Measurements from ENCODE around the gene DEDD2.

Gene DEDD2

GRCh38 chr19:42241279-42241678, 23.8 kb upstream of the DEDD2 start:
- peak overlapping the region; percentile 96 for H3K27ac Mint-ChIP-seq
- peaks cover 68% of the 10 kb centered on the region for H3K4me1 Mint-ChIP-seq

DNA sequence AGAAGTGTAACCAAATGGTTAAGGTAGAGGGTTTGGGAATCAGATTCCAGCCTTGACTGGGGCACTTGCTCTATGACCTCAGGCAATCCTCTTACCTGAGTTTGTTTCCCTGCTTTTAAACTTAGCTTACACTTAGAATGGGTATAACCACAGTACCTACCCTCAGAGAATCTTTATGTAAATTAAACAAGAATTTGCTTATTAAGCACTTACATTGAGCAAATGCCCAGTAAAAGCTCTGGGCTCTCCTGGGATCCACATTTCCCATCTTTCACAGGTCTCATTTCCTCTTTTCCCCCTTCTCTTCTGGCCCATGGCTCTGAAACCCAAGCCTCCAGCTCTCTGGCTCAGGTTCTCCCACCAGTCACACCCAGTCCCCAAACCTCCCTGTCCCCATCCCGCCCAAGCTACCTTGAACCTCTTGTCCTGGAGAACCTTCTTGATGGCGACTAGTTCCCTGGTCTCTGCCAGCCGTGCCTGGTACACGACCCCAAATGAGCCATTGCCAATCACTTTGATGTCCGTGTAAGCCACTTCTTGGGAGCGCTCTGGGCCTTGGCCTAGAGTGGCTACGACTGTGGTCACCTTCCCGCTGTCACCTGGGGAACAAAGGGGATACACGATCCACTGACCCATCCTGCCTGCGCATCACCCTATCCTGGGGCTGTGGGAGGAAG, 22.2 kb upstream of the DEDD2 start:
- no peaks in the 10 kb centered on the region for H3K9me3 Mint-ChIP-seq
- peaks cover 83% of the 10 kb centered on the region for H3K36me3 Mint-ChIP-seq
- ATAC-seq (no peak), DNase-seq (ENCODE audit: low spot score in 2 of 2) (no peak)
- peak overlapping the region; percentile 96 for H3K27ac Mint-ChIP-seq
- peaks cover 67% of the 10 kb centered on the region for H3K4me1 Mint-ChIP-seq
- H3K4me3 Mint-ChIP-seq = peak overlapping the region; percentile 88

More at GRCh38 chr19:42241279-42241678, 23.8 kb upstream of the DEDD2 start:
- H3K4me3 Mint-ChIP-seq = peak overlapping the region; percentile 88
- no peak for DNase-seq (ENCODE audit: low spot score in 2 of 2)
- no peaks in the 10 kb centered on the region for H3K9me3 Mint-ChIP-seq
- H3K36me3 Mint-ChIP-seq = peaks cover 78% of the 10 kb centered on the region
- no peak for ATAC-seq

DNA sequence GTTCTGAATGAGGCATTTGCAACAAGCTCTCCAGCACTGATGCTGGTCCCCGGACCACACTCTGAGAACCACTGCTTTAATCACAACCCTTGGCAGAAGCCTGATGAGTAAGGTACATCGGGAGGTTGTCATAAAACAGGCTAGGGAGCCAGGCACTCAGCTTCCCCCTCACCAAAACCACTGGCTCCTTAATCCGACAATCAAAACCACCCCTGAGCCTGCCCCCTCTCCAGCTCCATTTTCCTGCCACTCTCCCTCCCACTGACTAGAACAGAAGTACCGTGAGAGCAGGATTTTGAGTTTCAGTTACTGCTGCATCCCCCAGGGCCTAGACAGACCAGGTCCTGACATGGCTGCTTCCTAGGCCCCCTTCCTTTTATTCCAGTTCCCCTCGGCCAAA, 17.7 kb upstream of the DEDD2 start:
- ATAC-seq (no peak), DNase-seq (ENCODE audit: low spot score in 2 of 2) (no peak)
- Mint-ChIP-seq H3K4me1 (peaks cover 42% of the 10 kb centered on the region), H3K4me3 (no peak overlapping the region), H3K36me3 (peaks cover 98% of the 10 kb centered on the region), H3K27ac (peak overlapping the region; percentile 27), H3K9me3 (no peaks in the 10 kb centered on the region)

- Mint-ChIP-seq H3K27ac (peak overlapping the region; percentile 56), H3K4me1 (peaks cover 42% of the 10 kb centered on the region), H3K9me3 (no peaks in the 10 kb centered on the region), H3K36me3 (peaks cover 98% of the 10 kb centered on the region), H3K4me3 (no peak overlapping the region)
- DNase-seq (ENCODE audit: low spot score in 2 of 2) (no peak), ATAC-seq (no peak)
Measured at GRCh38 chr19:42234364-42234763, 16.9 kb upstream of the DEDD2 start.

DNA sequence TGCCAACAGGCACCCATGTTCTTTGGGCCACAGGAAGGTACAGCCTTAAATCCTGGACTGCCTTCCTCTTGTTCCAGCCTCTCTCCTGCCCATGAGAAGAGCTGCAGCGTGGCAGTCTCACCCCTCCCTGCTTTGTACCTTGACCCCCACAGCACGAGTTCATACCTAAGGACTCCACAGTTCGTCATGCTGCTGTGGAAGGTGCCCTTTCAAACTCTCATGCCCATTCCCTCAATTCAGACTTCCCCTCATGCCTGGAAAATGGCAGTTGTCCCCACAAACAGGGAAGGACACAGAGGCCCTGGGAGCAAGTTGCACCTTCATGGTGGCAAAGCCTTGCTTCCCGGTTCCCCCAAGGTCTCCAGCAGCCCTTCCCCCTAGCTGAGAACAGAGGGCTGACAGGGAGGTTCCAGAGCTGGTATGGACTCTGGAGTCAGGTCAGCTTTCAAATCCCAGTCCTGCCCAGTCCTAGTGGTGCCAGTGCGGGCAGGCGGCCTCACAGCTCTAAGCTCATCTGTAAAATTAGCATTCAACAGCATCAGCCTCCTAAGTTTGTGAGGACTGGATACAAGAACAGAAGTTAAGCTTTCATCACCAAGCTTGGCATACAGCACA, 16.3 kb upstream of the DEDD2 start:
- no peaks in the 10 kb centered on the region for H3K9me3 Mint-ChIP-seq
- peaks cover 42% of the 10 kb centered on the region for H3K4me1 Mint-ChIP-seq
- DNase-seq (ENCODE audit: low spot score in 2 of 2) (no peak), ATAC-seq (no peak)
- peaks cover 98% of the 10 kb centered on the region for H3K36me3 Mint-ChIP-seq
- peak overlapping the region; percentile 56 for H3K27ac Mint-ChIP-seq
- H3K4me3 Mint-ChIP-seq = no peak overlapping the region

DNA sequence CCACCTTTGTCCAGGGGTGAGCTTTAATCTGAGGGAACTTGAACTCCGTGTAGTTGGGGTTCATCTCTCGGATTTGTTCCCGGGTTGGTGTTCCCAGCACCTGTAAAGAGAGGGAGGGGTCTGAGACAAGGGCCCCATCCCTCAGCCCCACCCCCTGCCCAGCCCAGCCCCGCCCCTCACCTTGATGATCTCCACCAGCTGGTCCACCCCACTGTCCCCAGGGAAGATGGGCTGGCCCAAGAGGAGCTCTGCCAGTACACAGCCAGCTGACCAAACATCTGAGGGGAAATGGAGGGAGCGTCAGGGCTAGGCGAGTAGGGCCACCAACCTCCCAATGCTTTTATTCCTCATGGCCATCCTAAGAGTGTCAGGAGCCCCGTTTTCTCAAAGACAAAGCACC, 15.6 kb upstream of the DEDD2 start:
- peaks cover 45% of the 10 kb centered on the region for H3K4me1 Mint-ChIP-seq
- peaks cover 97% of the 10 kb centered on the region for H3K36me3 Mint-ChIP-seq
- H3K27ac Mint-ChIP-seq = peak overlapping the region; percentile 56
- ATAC-seq = no peak
- no peak for DNase-seq (ENCODE audit: low spot score in 2 of 2)
- no peak overlapping the region for H3K4me3 Mint-ChIP-seq
- H3K9me3 Mint-ChIP-seq = no peaks in the 10 kb centered on the region

- Mint-ChIP-seq H3K4me1 (peaks cover 45% of the 10 kb centered on the region), H3K27ac (peak overlapping the region; percentile 89)
Measured at GRCh38 chr19:42232435-42232834, 15.0 kb upstream of the DEDD2 start.

DNA sequence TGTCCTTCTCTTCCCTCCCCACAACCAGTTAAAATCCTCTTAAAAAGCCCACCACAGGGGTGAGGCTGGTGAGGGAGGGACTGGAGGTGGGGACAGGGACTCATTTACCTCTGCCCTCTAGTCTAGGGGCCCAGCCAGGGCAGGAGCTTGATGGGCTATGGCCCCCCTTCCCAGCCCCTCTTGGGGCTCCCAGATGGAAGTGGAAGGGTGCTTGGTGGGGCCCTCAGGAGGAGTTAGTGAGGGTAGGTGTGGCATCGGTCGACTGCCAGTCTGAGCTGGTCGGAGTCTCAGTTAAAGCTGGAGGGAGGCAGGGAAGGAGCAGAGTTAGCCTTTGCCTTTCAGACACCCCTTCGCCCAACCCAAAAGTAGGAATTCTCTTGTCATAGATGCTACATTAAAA, 13.1 kb upstream of the DEDD2 start:
- ATAC-seq (no peak), DNase-seq (ENCODE audit: low spot score in 2 of 2) (no peak)
- H3K9me3 Mint-ChIP-seq = no peaks in the 10 kb centered on the region
- H3K27ac Mint-ChIP-seq = peak overlapping the region; percentile 89
- peaks cover 99% of the 10 kb centered on the region for H3K36me3 Mint-ChIP-seq
- H3K4me3 Mint-ChIP-seq = no peak overlapping the region
- H3K4me1 Mint-ChIP-seq = peaks cover 45% of the 10 kb centered on the region

More at GRCh38 chr19:42232435-42232834, 15.0 kb upstream of the DEDD2 start:
- Mint-ChIP-seq H3K36me3 (peaks cover 99% of the 10 kb centered on the region), H3K9me3 (no peaks in the 10 kb centered on the region), H3K4me3 (no peak overlapping the region)
- DNase-seq (ENCODE audit: low spot score in 2 of 2) (no peak), ATAC-seq (no peak)

- ATAC-seq = no peak
Measured at GRCh38 chr19:42229855-42230351, 12.4 kb upstream of the DEDD2 start.

GRCh38 chr19:42229301-42229854, 11.9 kb upstream of the DEDD2 start:
- Mint-ChIP-seq H3K36me3 (peaks cover 97% of the 10 kb centered on the region), H3K4me1 (peaks cover 39% of the 10 kb centered on the region)

More at GRCh38 chr19:42229855-42230351, 12.4 kb upstream of the DEDD2 start:
- Mint-ChIP-seq H3K27ac (peak overlapping the region; percentile 89), H3K36me3 (peaks cover 97% of the 10 kb centered on the region), H3K9me3 (no peaks in the 10 kb centered on the region), H3K4me3 (no peak overlapping the region), H3K4me1 (peaks cover 39% of the 10 kb centered on the region)
- no peak for DNase-seq (ENCODE audit: low spot score in 2 of 2)

DNA sequence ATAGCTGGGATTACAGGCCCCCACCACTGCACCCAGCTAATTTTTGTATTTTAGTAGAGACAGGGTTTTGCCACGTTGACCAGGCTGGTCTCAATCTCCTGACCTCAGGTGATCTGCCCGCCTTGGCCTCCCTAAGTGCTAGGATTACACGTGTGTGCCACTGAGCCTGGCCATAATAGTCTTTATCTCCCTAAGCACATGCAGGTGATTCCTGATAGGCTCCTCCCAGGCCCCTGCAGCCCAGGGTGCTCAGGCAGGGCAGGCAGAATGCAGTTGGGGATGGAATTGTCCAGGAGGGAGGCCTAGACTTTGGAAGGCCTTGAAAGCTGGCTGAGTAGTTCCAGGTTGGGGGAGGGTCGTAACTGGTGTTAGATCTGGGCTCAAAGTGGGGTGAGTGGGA, 11.2 kb upstream of the DEDD2 start:
- no peak overlapping the region for H3K4me3 Mint-ChIP-seq
- peak overlapping the region; percentile 89 for H3K27ac Mint-ChIP-seq
- peaks cover 35% of the 10 kb centered on the region for H3K4me1 Mint-ChIP-seq
- H3K36me3 Mint-ChIP-seq = peaks cover 96% of the 10 kb centered on the region
- H3K9me3 Mint-ChIP-seq = no peaks in the 10 kb centered on the region
- DNase-seq (ENCODE audit: low spot score in 2 of 2) = no peak
- ATAC-seq = no peak

More at GRCh38 chr19:42229301-42229854, 11.9 kb upstream of the DEDD2 start:
- ATAC-seq = no peak
- H3K27ac Mint-ChIP-seq = peak overlapping the region; percentile 89
- no peaks in the 10 kb centered on the region for H3K9me3 Mint-ChIP-seq
- no peak overlapping the region for H3K4me3 Mint-ChIP-seq
- DNase-seq (ENCODE audit: low spot score in 2 of 2) = no peak

DNA sequence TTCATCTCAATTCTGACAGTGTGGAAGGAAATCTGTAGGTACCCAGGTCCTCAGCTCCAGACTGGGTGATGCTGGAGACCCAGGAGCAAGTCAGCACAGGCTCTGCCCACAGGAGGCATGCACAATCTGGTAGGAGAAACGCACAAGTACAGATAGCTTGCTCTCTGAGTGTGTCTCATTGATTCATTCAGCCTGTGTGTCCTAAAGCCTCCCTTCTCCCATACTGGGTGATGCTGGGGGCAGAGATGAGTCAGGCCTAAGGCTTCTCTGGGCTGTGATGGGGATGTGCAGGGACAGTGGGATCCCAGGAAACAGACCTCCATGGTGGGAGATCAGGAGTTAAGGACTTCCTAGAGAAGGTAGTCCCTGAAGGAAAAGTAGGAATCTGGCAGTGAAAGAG, 9.4 kb upstream of the DEDD2 start:
- H3K4me1 Mint-ChIP-seq = peaks cover 43% of the 10 kb centered on the region
- no peak overlapping the region for H3K4me3 Mint-ChIP-seq
- no peak for ATAC-seq
- peak overlapping the region; percentile 77 for H3K27ac Mint-ChIP-seq
- DNase-seq (ENCODE audit: low spot score in 2 of 2) = no peak
- peaks cover 93% of the 10 kb centered on the region for H3K36me3 Mint-ChIP-seq
- H3K9me3 Mint-ChIP-seq = no peaks in the 10 kb centered on the region

DNA sequence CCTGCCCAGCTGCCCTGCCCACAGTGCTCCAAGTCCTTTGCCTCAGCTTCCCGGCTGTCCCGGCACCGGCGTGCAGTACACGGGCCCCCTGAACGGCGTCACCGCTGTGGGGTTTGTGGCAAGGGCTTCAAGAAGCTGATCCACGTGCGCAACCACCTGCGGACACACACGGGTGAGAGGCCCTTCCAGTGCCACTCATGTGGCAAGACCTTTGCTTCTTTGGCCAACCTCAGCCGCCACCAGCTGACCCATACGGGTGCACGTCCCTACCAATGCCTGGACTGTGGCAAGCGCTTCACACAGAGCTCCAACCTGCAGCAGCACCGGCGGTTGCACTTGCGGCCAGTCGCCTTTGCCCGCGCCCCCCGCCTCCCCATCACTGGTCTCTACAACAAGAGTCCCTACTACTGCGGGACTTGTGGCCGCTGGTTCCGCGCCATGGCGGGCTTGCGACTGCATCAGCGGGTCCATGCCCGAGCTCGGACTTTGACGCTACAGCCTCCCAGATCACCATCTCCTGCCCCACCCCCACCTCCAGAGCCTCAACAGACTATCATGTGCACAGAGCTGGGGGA, 8.3 kb upstream of the DEDD2 start:
- Mint-ChIP-seq H3K9me3 (no peaks in the 10 kb centered on the region), H3K36me3 (peaks cover 82% of the 10 kb centered on the region), H3K4me3 (no peak overlapping the region)

GRCh38 chr19:42224940-42225717, 7.7 kb upstream of the DEDD2 start:
- Mint-ChIP-seq H3K27ac (no peak overlapping the region), H3K4me3 (no peak overlapping the region), H3K9me3 (no peaks in the 10 kb centered on the region), H3K4me1 (peaks cover 53% of the 10 kb centered on the region), H3K36me3 (peaks cover 78% of the 10 kb centered on the region)
- DNase-seq (ENCODE audit: low spot score in 2 of 2) = no peak
- ATAC-seq = no peak

More for the DNA sequence above, 8.3 kb upstream of the DEDD2 start:
- H3K4me1 Mint-ChIP-seq = peaks cover 47% of the 10 kb centered on the region
- ATAC-seq = no peak
- H3K27ac Mint-ChIP-seq = no peak overlapping the region
- DNase-seq (ENCODE audit: low spot score in 2 of 2) = no peak

DNA sequence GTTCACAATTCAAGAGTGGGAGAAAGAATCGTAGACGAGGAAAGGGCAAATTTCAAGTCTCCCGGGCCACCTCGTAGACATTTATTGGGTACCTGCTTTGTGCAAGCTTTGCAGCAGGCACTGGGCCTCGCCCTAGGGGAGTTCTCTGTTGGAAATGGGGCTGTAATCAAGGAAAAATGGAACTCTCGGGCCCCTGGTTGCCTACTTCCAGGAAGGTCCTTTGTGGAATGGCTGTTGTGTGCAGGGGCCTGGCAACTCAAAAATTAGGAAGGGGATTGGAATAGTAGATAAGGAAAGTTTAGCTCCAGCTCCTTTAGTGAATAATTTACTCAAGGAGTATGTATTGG, 3.2 kb upstream of the DEDD2 start:
- peak overlapping the region; percentile 94 for H3K4me3 Mint-ChIP-seq

More for the DNA sequence above, 3.2 kb upstream of the DEDD2 start:
- H3K4me1 Mint-ChIP-seq = peaks cover 54% of the 10 kb centered on the region
- H3K27ac Mint-ChIP-seq = peak overlapping the region; percentile 99
- peaks cover 63% of the 10 kb centered on the region for H3K36me3 Mint-ChIP-seq
- no peaks in the 10 kb centered on the region for H3K9me3 Mint-ChIP-seq
- no peak for ATAC-seq
- DNase-seq (ENCODE audit: low spot score in 2 of 2) = no peak

Data from stimulated activated effector memory CD8-positive, alpha-beta T cell treated with anti-CD3 and anti-CD28 coated beads, Interleukin-12 subunit alpha, Interleukin-12 subunit beta, amount 100 ng/mL, for 72 hours (primary cell).